HG02852 (cell line): ENCODE results near the gene COL24A1.
"Not testable (repeated sequence)": the region's sequence is repeated elsewhere in the genome, so short reads cannot be mapped to it uniquely, and the experiment has no call there.

Experiments
- ATAC-seq: cut with Tn5 transposase; IDR thresholded peaks from one replicate; pipeline ENCODE4 v1.9.1; 2021; ENCODE audit warnings: mild to moderate bottlenecking, moderate library complexity; ENCODE audit not compliant: unreplicated experiment

The COL24A1 gene

GRCh38 chr1:85911742-85912141 is 244.8 kb downstream of the COL24A1 start:
- ATAC-seq = no peak

- no peak for ATAC-seq
These were observed 255.7 kb downstream of the COL24A1 start for GRCh38 chr1:85900921-85901320.

- ATAC-seq = no peak
These were observed 257.7 kb downstream of the COL24A1 start for GRCh38 chr1:85898861-85899260.

- peak; percentile 60 for ATAC-seq
These were observed 261.9 kb downstream of the COL24A1 start for GRCh38 chr1:85894651-85895050.

GRCh38 chr1:85892366-85892765 is 264.2 kb downstream of the COL24A1 start:
- ATAC-seq = no peak

GRCh38 chr1:85889870-85890269 is 266.7 kb downstream of the COL24A1 start:
- ATAC-seq = no peak

GRCh38 chr1:85888921-85889320 is 267.7 kb downstream of the COL24A1 start:
- no peak for ATAC-seq

GRCh38 chr1:85884372-85885035 is 272.1 kb downstream of the COL24A1 start:
- no peak for ATAC-seq

- no peak for ATAC-seq
These were observed 289.4 kb downstream of the COL24A1 start for GRCh38 chr1:85867189-85867588.

- ATAC-seq = no peak
These were observed 291.4 kb downstream of the COL24A1 start for GRCh38 chr1:85865213-85865612.

- no peak for ATAC-seq
These were observed 291.8 kb downstream of the COL24A1 start for GRCh38 chr1:85864727-85865126.

GRCh38 chr1:85863639-85864038 is 292.9 kb downstream of the COL24A1 start:
- ATAC-seq = not testable (repeated sequence)

GRCh38 chr1:85862456-85862855 is 294.1 kb downstream of the COL24A1 start:
- ATAC-seq = no peak

GRCh38 chr1:85857991-85858390 is 298.6 kb downstream of the COL24A1 start:
- ATAC-seq = no peak

- no peak for ATAC-seq
These were observed 306.3 kb downstream of the COL24A1 start for GRCh38 chr1:85850238-85850637.

- no peak for ATAC-seq
These were observed 306.9 kb downstream of the COL24A1 start for GRCh38 chr1:85849660-85850059.

GRCh38 chr1:85847356-85847755 is 309.2 kb downstream of the COL24A1 start:
- ATAC-seq = no peak

GRCh38 chr1:85846706-85847105 is 309.9 kb downstream of the COL24A1 start:
- no peak for ATAC-seq

GRCh38 chr1:85839459-85839858 is 317.1 kb downstream of the COL24A1 start:
- ATAC-seq = no peak

- ATAC-seq = peak; percentile 97
These were observed 318.3 kb downstream of the COL24A1 start for GRCh38 chr1:85838238-85838637.

GRCh38 chr1:85836736-85837135 is 319.8 kb downstream of the COL24A1 start:
- no peak for ATAC-seq

- not testable (repeated sequence) for ATAC-seq
These were observed 323.4 kb downstream of the COL24A1 start for GRCh38 chr1:85833165-85833564.

GRCh38 chr1:85830837-85831236 is 325.7 kb downstream of the COL24A1 start:
- no peak for ATAC-seq
